Neural progenitor cell (in vitro differentiated cells): ENCODE measurements around the gene LGALS9C.
"Not testable (repeated sequence)": the region's sequence is repeated elsewhere in the genome, so short reads cannot be mapped to it uniquely, and the experiment has no call there.

Source experiments
- CTCF ChIP-seq: fragments of 200-600 bp; sonication (generic); IDR thresholded peaks from 2 replicates; pipeline ENCODE4 v1.5.1; 2017; ENCODE audit warnings: antibody characterized with exemption, mild to moderate bottlenecking
- EZH2phosphoT487 ChIP-seq: fragments of 200-600 bp; sonication (generic); IDR thresholded peaks from 2 replicates; pipeline ENCODE4 v1.6.1; 2017; ENCODE audit warnings: antibody characterized with exemption

- TF ChIP-seq CTCF, EZH2phosphoT487: not testable (repeated sequence)
Measured at GRCh38 chr17:18527354-18527753, 50.8 kb downstream of the LGALS9C start.
